Dermis microvascular lymphatic vessel endothelial cell (primary cell): ENCODE measurements around the gene PPM1F. TPM values are rescaled to one million over a fixed set of nuclear protein-coding genes. Genes with fewer than 3 reads are reported as not detected.
A peak's percentile ranks its signal among the peaks of the same experiment; 100 is the strongest.

Experiments used
- DNase-seq, 2 donors: peaks; one replicate each; pipeline versions ENCODE4 v3.0.0 to v3.0.0-alpha.2; 2010; ENCODE audit warnings: low read depth in 2 of 2
- total RNA-seq: library from RNA; depleted of rRNA; stranded (reverse); fragments of >200 nt; gene quantifications from 2 replicates; pipeline ENCODE4 v1.2.1, GENCODE V29; 2014

PPM1F gene
- total RNA-seq, result 117 and 120 TPM in 2 replicates

DNA sequence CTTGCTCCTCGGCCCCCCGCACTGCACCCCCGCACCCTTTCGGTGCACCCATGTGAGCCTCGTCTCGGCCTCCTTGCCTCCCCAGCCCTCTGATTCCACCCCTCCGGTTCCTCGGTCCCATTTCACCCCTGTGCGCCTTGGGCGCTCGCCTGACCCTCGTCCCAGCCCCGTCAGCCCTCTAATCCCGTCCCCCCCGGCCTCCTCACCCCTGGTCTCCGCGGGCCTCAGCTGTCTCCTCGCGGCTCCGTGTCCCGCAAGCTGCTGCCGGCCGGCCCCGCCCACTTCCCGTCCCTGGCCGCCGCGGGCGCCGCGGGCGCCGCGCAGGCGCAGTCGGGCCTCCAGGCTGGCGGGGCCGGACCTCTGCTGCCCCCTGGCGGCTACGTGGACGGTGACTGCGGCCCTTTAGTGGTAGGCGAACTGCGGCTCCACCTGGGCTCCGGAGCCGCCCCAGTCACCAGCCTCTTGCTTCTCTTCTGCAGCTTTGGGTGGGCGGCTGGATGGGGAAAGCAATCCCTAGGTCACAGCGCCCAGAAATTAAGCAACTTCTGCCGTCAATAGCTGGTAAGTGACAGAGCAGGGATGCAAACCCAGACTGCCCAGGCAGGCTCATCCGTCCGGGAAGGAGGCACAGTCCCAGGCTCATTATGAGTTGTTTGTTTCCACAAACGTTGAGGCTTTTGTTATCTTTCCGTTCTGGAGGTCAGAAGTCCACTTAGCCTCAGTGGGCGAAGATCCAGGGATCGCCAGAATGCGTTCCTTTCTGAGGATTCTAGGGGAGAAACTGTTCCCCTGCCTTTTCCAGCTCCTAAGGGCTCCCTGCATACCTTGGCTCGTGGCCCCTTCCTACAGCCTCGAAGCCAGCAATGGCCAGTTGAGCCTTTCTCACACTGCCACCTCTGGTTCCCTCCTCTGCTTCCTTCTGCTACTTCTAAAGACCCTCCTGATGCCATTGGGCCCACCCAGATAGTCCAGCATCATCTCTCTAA is at the start of gene PPM1F:
Gene PPM1F (minus strand): TSS at position 263 of the 986 bp plus-strand sequence. CDS start 6,800 bp downstream, outside the sequence.
- DNase-seq, result peak in 1 of 2 donors; percentile 74

GRCh38 chr22:22001664-22002525 is 49.2 kb upstream of the PPM1F start:
- DNase-seq, result no peak

- no peak for DNase-seq
These were observed 46.1 kb upstream of the PPM1F start for GRCh38 chr22:21998595-21999247.

- DNase-seq, result no peak
These were observed 43.6 kb upstream of the PPM1F start for GRCh38 chr22:21996175-21996720.

DNA sequence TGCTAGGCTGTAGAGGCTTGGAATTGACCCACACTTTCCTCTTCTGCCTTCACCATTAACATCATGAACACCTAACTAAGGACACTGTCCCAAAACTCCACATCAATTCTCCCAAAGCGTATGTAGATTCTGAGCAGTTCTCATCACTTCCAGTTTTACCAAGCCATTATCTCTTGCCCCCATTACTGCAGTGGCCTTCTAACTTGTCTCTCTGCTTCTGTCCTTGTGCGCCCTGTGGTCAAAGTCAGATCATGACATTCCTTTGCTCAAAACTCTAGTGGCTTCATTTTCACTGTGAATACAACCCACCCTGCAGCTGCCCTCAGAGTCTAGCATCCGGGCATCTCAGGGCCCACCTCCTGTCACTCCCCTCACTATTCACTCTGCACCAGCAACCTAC is 43.0 kb upstream of the PPM1F start:
- DNase-seq, result no peak

DNA sequence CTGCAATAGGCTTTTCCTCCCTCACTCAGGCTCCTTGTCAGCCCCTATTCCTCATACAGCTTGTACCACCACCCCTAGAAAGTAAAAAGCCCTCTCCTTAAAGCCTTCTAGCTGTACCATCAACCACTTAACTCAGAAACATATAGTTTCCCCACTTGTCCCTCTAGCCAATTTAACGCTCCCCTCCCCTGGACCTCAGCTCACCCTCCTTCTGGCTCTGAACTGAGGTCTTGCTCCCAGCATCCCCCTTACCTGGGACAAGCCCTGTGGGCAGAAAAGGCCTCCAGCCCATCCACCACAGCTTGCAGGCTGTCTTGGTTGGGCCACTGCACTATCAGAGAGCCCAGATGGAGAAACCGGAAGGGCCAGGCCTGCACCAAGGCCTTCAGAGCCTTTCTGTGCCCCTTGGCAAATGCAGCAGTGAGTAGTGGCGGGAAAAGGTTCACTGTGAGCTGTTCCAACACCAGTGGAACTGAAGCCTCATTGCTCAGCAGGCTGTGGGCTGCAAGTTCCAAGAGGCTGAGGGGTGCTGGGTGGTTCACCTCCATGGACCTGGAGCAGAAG is 42.3 kb upstream of the PPM1F start:
- no peak for DNase-seq

DNA sequence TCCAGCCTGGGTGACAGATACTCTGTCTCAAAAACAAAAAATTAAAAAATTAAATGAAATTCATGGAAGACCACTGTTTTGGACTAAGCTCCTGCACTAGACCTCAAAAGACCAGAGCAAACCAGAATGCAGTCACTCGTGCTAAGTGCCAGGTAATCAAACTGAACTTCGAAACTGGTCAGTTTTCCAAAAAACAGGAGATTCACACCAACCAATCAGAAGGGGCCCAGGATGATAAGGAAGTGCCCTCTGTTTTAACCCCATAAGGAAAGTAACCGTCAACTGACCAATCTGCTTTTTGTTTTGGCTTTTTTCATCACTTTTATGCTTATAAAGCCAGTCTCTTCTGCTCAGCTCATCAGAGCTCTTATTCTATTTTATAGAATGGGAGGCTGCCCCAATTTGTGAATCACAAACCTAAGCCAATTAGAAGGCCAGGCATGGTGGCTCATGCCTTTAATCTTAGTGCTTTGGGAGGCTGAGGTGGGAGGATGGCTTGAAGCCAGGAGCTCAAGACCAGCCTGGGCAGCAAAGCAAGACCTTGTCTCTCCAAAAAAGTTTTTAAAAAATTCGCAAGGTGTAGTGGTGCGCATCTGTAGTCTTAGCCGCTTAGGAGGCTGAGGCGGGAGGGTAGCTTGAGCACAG is 40.1 kb upstream of the PPM1F start:
- DNase-seq, result no peak

- DNase-seq, result no peak
These were observed 39.1 kb upstream of the PPM1F start for GRCh38 chr22:21991774-21992173.

- DNase-seq, result no peak
These were observed 38.6 kb upstream of the PPM1F start for GRCh38 chr22:21991304-21991596.

DNA sequence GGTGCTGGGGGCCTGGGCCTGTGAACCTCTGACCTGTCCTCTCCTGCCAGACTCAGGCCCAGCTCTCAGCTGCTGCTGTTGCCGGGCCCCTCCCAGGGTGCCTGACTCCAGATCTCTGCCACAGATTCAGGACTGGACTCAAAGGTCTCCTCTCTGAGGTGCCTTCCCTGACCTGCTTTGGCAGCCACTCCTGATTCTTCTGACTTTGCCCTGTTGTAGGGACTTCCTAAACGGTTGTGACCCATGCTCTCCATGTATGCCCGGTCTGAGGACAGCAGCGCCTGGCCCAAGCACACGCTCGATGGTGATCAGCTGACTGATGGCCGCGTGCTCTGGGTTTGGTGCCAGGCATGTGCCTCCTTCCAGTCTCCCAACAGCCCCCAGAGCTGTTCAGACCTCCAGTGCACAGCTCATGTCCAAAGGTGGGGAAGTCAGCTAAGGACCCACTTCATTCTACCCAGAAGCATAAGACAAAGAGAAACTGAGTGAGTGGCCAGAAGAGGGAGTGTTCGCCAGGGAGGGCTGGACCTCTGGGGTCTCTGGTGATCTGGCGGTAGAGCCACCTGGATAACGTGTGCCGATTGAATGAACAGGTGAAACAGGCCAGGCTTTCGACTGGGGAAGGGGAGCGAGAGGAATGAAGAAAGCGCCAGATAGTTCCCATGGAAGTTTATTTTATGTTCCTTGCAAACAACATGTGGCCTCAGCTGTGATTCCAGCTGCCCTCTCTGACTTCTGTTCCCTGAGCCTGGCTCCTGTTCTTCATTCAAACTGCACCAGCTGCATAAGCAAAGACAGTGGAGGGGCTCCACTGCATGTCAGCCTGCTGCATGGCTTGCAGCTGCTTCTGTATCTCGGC is 38.0 kb upstream of the PPM1F start:
- no peak for DNase-seq

DNA sequence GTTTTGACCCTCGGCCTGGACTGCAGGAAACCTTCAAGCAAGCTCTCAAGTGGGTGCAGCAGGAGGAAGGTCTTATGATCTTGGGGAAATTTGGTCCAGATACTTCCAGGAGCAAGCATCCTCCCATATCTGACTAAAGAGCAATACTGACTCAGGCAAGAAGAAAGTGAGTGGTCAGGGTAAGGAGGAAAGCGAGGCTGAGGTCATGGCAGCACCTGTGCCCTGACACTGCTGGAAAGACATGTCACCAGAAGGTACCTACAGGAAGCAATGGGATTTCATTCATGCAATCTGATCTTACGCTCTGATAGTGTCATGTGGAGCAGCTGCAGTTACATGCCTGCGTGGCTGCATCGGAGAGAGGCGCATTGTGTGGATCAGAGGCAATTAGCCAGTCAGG is 36.4 kb upstream of the PPM1F start:
- DNase-seq, result no peak

GRCh38 chr22:21985214-21985613 is 32.6 kb upstream of the PPM1F start:
- no peak for DNase-seq

GRCh38 chr22:21984793-21985192 is 32.1 kb upstream of the PPM1F start:
- peak in 1 of 2 donors; percentile 34 for DNase-seq

GRCh38 chr22:21982338-21982965 is 29.8 kb upstream of the PPM1F start, which contains the start of gene TOP3B:
TSS of gene TOP3B (minus strand) at chr22:21982787. CDS start at chr22:21975709, 7,078 bp downstream.
- peak; percentile 40 to 78 for DNase-seq

GRCh38 chr22:21981874-21982273 is 29.2 kb upstream of the PPM1F start:
- peak in 1 of 2 donors; percentile 8 for DNase-seq

GRCh38 chr22:21980547-21980946 is 27.9 kb upstream of the PPM1F start:
- DNase-seq, result no peak

DNA sequence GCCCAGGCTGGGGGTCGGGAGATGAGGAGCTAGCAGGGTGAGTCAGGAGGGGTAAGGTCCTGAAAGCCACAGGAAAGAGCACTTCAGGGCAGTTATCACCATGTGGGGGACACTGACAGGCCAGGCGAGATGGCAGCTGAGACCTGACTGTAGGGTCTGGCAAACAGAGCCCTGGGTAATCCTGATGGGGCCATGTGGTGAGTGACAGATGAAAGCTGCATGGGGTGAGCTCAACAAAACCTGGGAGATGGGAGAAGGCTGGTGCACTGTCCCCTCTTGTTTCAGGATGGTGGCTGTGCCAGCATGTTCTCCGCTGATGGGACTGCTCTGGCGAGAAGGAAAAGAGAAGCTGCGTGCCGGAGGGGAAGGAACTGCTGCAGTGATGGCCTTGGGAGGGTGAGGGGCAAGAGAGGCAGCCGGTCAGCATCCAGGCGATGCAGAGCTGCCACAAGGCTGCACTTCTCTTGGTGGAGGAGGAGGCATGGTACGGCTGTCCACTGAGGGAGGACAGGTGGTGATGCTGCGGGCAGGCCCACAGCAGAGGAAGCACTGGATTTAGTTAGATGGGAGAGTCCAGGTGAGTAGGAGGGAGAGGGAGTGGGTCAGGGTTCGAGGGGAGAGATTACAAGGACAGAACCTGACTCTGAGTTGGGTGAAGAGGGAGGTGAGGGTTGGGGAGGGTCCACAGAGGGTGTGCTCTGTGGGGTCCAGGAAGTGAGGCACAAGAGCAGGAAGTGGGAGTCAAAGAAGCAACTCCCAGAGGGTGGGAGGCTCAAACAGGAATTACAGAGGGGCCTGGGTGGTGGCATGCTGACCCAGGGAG is 26.1 kb upstream of the PPM1F start:
- no peak for DNase-seq

DNA sequence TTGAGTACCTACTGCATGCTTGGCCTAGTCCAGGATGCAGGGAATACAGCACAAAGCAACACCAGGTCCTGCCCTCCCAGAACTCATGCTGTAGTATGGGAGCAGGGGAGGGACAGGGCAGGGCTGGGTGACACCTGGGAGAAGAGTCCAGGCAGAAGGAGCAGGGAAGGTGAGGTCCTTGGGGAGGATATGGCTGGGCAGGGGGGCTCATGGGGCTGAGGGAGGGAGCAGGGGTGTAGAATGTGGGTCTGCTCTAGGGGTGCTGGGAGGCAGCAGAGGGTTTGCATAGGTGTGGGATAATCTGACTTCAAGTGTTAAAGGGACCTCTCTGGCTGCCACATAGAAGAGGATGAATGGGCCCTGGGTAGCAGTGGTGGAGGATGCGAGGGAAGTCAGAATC is 25.2 kb upstream of the PPM1F start:
- DNase-seq, result no peak
